HG03571 (cell line): ENCODE data around the gene NEXMIF.
"Not testable (repeated sequence)": the region's sequence is repeated elsewhere in the genome, so short reads cannot be mapped to it uniquely, and the experiment has no call there.

ENCODE experiments used
- ATAC-seq: cut with Tn5 transposase; IDR thresholded peaks from one replicate; pipeline ENCODE4 v1.9.1; 2021; ENCODE audit not compliant: unreplicated experiment

The NEXMIF gene

GRCh38 chrX:74925225-74926088, at the start of gene NEXMIF:
NEXMIF (minus strand) TSS chrX:74925452.
- ATAC-seq = peak; percentile 48

DNA sequence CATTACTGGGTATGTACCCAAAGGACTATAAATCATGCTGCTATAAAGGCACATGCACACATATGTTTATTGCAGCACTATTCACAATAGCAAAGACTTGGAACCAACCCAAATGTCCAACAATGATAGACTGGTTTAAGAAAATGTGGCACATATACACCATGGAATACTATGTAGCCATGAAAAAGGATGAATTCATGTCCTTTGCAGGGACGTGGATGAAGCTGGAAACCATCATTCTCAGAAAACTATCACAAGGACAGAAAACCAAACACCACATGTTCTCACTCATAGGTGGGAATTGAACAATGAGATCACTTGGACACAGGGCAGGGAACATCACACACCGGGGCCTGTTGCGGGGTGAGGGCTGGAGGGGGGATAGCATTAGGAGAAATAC, 36.7 kb upstream of the NEXMIF start:
- not testable (repeated sequence) for ATAC-seq

GRCh38 chrX:74949717-74950116, 24.5 kb upstream of the NEXMIF start:
- ATAC-seq = no peak

- ATAC-seq = no peak
These were observed 15.2 kb upstream of the NEXMIF start for GRCh38 chrX:74940414-74940813.

DNA sequence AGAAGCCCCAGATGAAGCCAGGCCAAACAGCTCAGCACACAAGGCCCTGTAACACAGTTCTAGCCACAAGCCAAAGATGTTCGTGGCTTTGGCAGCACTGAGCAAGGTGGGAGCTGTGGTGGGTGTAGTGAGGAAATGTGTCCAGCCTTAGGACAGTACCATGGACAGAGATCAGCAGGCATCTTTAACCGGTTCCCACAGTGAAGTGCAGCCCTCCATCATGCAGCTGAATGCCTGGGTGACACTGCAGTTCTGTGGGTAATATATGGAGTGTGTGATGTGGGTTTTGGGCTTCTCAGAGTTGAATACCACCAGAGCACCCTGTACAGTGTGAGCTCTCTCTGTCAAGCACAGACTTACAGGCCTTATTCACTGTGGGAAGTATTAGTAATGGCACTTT, 6.0 kb upstream of the NEXMIF start:
- ATAC-seq = no peak

DNA sequence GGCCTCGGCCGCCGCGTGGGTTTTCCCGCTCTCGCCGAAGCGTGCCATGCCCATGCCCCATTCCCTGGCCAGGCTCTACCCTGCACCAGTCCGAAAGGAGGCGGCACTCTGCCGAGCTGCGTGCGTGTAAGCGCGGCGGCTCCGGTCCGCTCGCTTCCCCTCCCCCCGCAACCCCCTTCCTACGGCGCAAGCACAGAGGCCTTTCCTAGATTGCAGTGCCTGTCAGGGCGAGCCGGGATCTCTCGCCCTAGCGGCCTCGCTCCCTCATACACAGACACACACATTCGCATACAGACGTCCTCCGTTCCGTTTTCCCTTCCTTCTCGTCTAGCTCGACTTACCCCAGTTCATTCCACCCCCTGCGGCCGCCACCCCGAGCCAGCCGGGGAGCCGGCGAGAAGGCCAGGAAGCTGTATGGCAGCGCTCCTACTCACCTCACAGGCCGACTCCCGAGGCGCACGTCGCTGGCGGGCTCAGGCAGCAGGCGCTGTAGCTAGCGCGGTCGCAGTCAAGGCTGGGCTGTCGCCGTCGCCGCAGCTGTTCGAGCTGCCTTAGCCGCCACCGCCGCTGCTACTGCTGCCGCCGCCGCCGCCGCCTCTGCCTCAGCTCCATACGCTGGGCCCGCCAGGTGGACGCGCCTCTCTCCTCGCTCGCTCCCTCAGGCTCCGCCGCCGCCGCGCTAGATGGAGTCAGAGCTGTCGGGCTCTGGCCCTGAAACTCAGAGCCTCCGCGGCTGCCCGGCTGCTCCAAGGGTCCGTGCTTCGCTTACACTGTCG, 615 bp downstream of the NEXMIF start:
- peak; percentile 40 for ATAC-seq

DNA sequence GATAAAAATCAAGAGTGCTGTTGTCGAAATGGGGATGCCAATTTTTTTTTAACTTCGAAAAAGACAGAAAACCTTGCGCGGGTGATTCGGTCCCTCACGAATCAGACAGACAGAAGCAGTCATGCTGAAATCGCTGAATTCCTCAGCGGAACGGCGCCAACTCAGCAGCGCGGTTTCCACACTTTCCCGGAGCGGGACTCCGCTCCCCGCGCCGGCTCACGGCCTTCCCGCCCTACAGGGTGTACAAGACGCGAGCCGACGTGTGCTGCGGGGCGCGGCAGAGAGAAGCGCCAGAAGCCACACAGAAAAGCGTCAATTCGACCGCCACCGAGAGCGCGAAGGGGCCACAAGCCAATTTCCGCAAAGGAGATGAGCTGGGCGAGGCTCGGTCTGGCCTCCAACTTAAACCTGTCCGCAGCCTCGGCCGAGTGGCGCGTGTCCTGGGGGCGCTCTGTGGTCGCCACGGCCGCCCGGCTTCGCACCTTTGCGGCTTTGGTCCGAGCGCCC, 1.3 kb downstream of the NEXMIF start:
- ATAC-seq = peak; percentile 22

- peak; percentile 69 for ATAC-seq
These were observed 2.2 kb downstream of the NEXMIF start for GRCh38 chrX:74922922-74923543.

GRCh38 chrX:74911494-74911893, 13.8 kb downstream of the NEXMIF start:
- ATAC-seq = no peak

DNA sequence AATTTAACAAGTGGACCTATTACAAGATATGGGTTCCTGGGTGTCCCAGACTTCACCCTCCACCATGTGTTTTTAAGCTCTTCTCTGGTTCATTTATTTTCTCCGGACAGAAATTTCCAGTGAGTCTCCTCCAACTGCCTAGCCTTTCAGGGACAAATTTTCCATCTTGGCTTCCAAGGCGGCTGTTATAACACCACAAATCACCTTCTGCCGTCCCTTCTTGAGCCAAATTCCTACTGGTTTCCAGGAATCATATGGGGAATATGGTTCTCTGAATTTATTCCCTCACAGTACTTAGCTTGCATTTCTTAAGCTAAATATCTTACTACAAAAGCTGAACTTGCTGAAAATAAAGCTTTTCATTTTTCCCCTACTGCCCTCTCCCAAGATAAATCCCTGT, 18.8 kb downstream of the NEXMIF start:
- no peak for ATAC-seq

DNA sequence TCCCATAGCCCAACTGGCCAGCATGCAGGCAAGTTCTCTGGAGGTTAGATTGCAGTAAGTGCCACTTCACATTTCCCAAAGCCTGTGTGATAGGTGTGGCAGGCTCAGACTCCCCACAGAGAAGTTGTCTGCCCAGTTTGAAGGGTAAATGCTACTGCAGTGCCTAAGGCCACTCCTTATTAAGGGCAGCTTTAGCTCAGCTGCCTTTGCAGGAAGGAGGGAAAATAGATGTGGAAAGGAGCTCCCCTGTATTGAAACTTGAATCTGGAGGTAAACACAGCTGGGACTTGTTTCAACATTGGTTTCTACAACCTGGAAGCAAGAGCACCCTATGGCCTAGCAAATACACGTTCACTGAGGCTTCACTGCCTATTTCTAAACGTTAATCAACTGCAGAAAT, 22.4 kb downstream of the NEXMIF start:
- ATAC-seq = no peak

DNA sequence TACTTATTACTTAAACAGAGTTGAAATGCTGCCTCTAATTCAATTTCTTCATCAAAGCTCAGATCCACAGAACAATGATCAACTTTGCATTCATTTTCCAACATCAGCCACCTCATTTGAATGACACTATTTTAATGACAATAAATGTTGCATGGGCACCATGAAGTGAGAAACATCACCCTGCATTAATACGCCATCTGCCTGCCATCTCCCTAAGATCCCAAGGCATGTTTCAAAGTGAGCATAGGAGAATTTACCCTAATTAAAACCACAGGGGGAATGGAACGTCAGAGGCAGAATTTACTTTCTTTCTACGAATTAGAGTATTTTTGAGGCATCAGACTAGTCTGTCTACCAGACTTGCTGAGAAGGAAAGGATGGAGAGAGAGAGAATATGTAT, 32.7 kb downstream of the NEXMIF start:
- ATAC-seq = no peak

- ATAC-seq = peak; percentile 87
These were observed 34.4 kb downstream of the NEXMIF start for GRCh38 chrX:74890676-74891430.

DNA sequence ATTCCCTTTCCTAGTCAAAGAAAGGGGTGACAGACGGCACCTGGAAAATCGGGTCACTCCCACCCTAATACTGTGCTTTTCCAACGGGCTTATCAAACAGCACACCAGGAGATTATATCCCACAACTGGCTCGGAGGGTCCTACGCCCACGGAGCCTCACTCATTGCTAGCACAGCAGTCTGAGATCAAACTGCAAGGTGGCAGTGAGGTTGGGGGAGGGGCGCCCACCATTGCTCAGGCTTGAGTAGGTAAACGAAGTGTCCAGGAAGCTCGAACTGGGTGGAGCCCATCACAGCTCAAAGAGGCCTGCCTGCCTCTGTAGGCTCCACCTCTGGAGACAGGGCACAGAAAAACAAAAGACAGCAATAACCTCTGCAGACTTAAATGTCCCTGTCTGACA, 42.9 kb downstream of the NEXMIF start:
- ATAC-seq = not testable (repeated sequence)

DNA sequence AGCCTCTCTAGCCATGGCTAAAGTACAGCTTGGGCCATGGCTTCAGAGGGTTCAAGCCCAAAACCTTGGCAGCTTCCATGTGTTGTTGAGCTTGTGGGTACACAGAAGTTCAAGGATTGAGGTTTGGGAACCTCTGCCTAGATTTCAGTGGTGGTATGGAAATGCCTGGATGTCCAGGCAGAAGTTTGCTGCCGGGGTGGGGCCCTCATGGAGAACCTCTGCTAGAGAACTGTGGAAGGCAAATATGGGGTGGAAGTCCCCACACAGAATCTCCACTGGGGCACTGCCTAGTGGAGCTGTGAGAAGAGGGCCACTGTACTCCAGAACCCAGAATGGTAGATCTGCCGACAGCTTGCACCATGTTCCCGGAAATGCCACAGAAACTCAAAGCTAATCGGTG, 59.5 kb downstream of the NEXMIF start:
- ATAC-seq = no peak

DNA sequence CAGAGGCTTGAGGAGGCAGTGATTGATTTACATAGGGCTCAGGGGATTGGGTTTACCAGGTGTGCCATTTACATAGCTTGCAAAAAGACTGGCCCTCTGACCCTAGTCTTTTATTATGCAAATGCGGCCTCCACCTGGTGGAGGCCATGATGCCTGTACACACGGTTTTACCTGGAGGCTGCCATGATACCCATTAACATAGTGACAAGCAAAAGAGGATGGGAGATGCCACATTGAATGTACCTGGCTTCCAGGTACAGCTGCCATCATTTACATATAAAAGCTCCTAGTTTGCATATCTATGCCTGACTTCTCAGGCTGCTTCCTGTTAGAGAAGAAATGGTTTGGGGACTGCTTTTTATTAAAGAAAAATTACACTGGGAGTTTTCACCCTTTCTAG, 72.0 kb downstream of the NEXMIF start:
- no peak for ATAC-seq

- no peak for ATAC-seq
These were observed 89.7 kb downstream of the NEXMIF start for GRCh38 chrX:74835566-74835965.

GRCh38 chrX:74819797-74820196, 105.5 kb downstream of the NEXMIF start:
- not testable (repeated sequence) for ATAC-seq

GRCh38 chrX:74814681-74815080, 110.6 kb downstream of the NEXMIF start:
- no peak for ATAC-seq

DNA sequence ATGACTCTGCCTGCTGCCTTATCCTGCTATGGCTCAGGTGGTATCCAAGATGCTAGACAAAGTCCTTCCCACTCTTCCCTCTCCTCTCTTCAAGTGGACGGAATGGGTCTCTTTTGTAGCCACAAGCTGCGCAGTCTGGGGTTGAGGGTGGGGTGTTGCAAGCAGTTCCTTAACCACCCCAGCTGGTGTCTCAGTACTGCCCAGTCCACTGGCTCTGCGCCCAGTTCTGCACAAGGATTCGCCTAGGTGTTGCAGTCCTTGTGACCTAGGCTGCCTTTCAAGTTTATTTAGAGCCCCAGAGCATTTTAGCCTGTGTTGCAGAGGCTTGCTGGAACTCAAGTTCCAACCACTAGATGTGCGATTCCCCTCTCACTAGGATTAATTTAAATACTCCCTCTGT, 120.7 kb downstream of the NEXMIF start:
- no peak for ATAC-seq

- no peak for ATAC-seq
These were observed 125.2 kb downstream of the NEXMIF start for GRCh38 chrX:74800062-74800461.
